Vagina (tissue), 2 donors: ENCODE data around the gene RALGAPB. TPM values are rescaled to one million over a fixed set of nuclear protein-coding genes. Genes with fewer than 3 reads are reported as not detected.

ENCODE experiments used
- DNase-seq, 2 donors: peaks; one replicate each; pipeline ENCODE4 v3.0.0-alpha.2; 2017; ENCODE audit errors: extremely low spot score in 2 of 2
- H3K27ac ChIP-seq: fragments of 200-600 bp; sonication (generic); one replicate; pipeline ENCODE4 v1.5.1; 2019
- H3K27me3 ChIP-seq: fragments of 200-600 bp; sonication (generic); one replicate; pipeline ENCODE4 v1.5.1; 2019
- H3K36me3 ChIP-seq, 2 donors: fragments of 200-600 bp; sonication (generic); one replicate each; pipeline ENCODE4 v1.5.1; 2017 to 2019
- H3K4me1 ChIP-seq: fragments of 200-600 bp; sonication (generic); one replicate; pipeline ENCODE4 v1.5.1; 2019
- H3K4me3 ChIP-seq, 2 donors: fragments of 200-600 bp; sonication (generic); 1 replicate in 1 of 2; 2 replicates in 1 of 2; pipeline ENCODE4 v1.5.1; 2016 to 2019
- H3K9me3 ChIP-seq: fragments of 200-600 bp; sonication (generic); one replicate; pipeline ENCODE4 v1.5.1; 2019
- CTCF ChIP-seq, 3 experiments: fragments of 450-650 bp in 2 of 3; fragments of 200-600 bp in 1 of 3; sonication (generic) in 1 of 3; IDR thresholded peaks; one replicate each; pipeline ENCODE4 v1.5.1; 2017 to 2019; ENCODE audit warnings: antibody characterized with exemption in 3 of 3, mild to moderate bottlenecking in 2 of 3, moderate library complexity in 2 of 3
- POLR2A ChIP-seq, 2 donors: fragments of 450-650 bp; IDR thresholded peaks; one replicate each; pipeline ENCODE4 v1.6.1; 2017; ENCODE audit warnings: antibody characterized with exemption in 2 of 2, mild to moderate bottlenecking in 2 of 2, moderate library complexity in 2 of 2
- POLR2AphosphoS5 ChIP-seq, 2 donors: sonication (generic); formaldehyde crosslinking; IDR thresholded peaks; one replicate each; pipeline ENCODE4 v1.9.0; 2017; ENCODE audit warnings: antibody characterized with exemption in 2 of 2, mild to moderate bottlenecking in 2 of 2, low read depth in 1 of 2; ENCODE audit not compliant: insufficient read depth in 1 of 2
- intact Hi-C: fragments of 100-400 bp; cut with DNase I; formaldehyde crosslinking; loops from one replicate; pipeline ENCODE4 v1.15.1; 2023
- total RNA-seq: library from RNA; depleted of rRNA; stranded (reverse); fragments of >200 nt; gene quantifications from one replicate; pipeline ENCODE4 v1.2.3, GENCODE V29; 2016

RALGAPB gene
- total RNA-seq, 1 donor from 2014 or later, result 45.2 TPM

GRCh38 chr20:38471245-38471644 is 1.4 kb upstream of the RALGAPB start:
- no peak overlapping the region for H3K27ac ChIP-seq
- no peaks in the 10 kb centered on the region for H3K27me3 ChIP-seq
- intact Hi-C loops, result no loop called here
- TF ChIP-seq CTCF (IDR thresholded peaks at IDR 0.05) (no peak), POLR2A (IDR thresholded peaks at IDR 0.05) (no peak), POLR2AphosphoS5 (IDR thresholded peaks at IDR 0.05; ENCODE audit: insufficient read depth in 1 of 2, low read depth in 1 of 2) (no peak)
- no peaks in the 10 kb centered on the region for H3K9me3 ChIP-seq
- no peak for DNase-seq
- H3K4me3 ChIP-seq, result no peak overlapping the region
- H3K36me3 ChIP-seq, result no peaks in the 10 kb centered on the region
- peaks cover 38% of the 10 kb centered on the region for H3K4me1 ChIP-seq

GRCh38 chr20:38471987-38472512 is 593 bp upstream of the RALGAPB start:
- no peaks in the 10 kb centered on the region for H3K27me3 ChIP-seq
- peak overlapping the region; percentile 78 for H3K27ac ChIP-seq
- H3K4me1 ChIP-seq, result peaks cover 43% of the 10 kb centered on the region
- intact Hi-C loops, result no loop called here
- H3K36me3 ChIP-seq, result no peaks in the 10 kb centered on the region
- TF ChIP-seq POLR2AphosphoS5 (IDR thresholded peaks at IDR 0.05; ENCODE audit: insufficient read depth in 1 of 2, low read depth in 1 of 2) (no peak), CTCF (IDR thresholded peaks at IDR 0.05) (no peak), POLR2A (IDR thresholded peaks at IDR 0.05) (no peak)
- H3K4me3 ChIP-seq, result peak overlapping the region; percentile 74 to 87
- H3K9me3 ChIP-seq, result no peaks in the 10 kb centered on the region
- DNase-seq, result no peak

GRCh38 chr20:38473367-38473795 is 738 bp downstream of the RALGAPB start:
- no peaks in the 10 kb centered on the region for H3K27me3 ChIP-seq
- peak overlapping the region; percentile 74 to 87 for H3K4me3 ChIP-seq
- no peak for DNase-seq
- H3K36me3 ChIP-seq, result no peaks in the 10 kb centered on the region
- intact Hi-C loops, result no loop called here
- TF ChIP-seq POLR2AphosphoS5 (IDR thresholded peaks at IDR 0.05; ENCODE audit: insufficient read depth in 1 of 2, low read depth in 1 of 2) (no peak), POLR2A (IDR thresholded peaks at IDR 0.05) (no peak), CTCF (IDR thresholded peaks at IDR 0.05) (no peak)
- H3K27ac ChIP-seq, result peak overlapping the region; percentile 86
- H3K9me3 ChIP-seq, result no peaks in the 10 kb centered on the region
- peaks cover 43% of the 10 kb centered on the region for H3K4me1 ChIP-seq

GRCh38 chr20:38477747-38478146 is 5.1 kb downstream of the RALGAPB start:
- H3K4me1 ChIP-seq, result peaks cover 37% of the 10 kb centered on the region

More at GRCh38 chr20:38477747-38478146, 5.1 kb downstream of the RALGAPB start:
- Histone ChIP-seq H3K27ac (no peak overlapping the region), H3K36me3 (no peaks in the 10 kb centered on the region), H3K27me3 (no peaks in the 10 kb centered on the region), H3K4me3 (no peak overlapping the region), H3K9me3 (no peaks in the 10 kb centered on the region)
- TF ChIP-seq POLR2A (IDR thresholded peaks at IDR 0.05) (no peak), CTCF (IDR thresholded peaks at IDR 0.05) (no peak), POLR2AphosphoS5 (IDR thresholded peaks at IDR 0.05; ENCODE audit: insufficient read depth in 1 of 2, low read depth in 1 of 2) (no peak)
- intact Hi-C loops, result no loop called here
- DNase-seq, result no peak
